HCT116 (cell line): ENCODE data around the gene RAB25. TPM values are rescaled to one million over a fixed set of nuclear protein-coding genes. Genes with fewer than 3 reads are reported as not detected.

Experiments used
- ATAC-seq: fragments of 200-7000 bp; cut with Tn5 transposase; 2 replicates; pipeline ENCODE4 v1.9.1; 2020; ENCODE audit warnings: mild to moderate bottlenecking, moderate library complexity
- BruUV-seq: library from RNA; stranded (reverse); fragments of 400-500 nt; replicated peaks from 2 replicates; lab custom pipeline; 2021; lab: Mats Ljungman, UMichigan
- CTCF ChIA-PET: fragments of 300-600 bp; sonication (Branson Sonifier 250); formaldehyde crosslinking; loops from one replicate; lab custom pipeline; 2021; ENCODE audit warnings: antibody characterized with exemption; lab: Charles Lee
- POLR2A ChIA-PET: fragments of 300-600, 350-600 bp; sonication (Branson Sonifier 250); formaldehyde crosslinking; loops from one replicate; lab custom pipeline; 2021; ENCODE audit warnings: antibody characterized with exemption; lab: Charles Lee
- RAD21 ChIA-PET, 2 experiments: fragments of 300-600 bp; sonication (Branson Sonifier 250); formaldehyde crosslinking; loops; one replicate each; lab custom pipeline; 2023; ENCODE audit warnings: low total read pairs in 2 of 2; ENCODE audit not compliant: uncharacterized antibody in 2 of 2, unreplicated experiment in 2 of 2, low non-redundant PET in 1 of 2; lab: Charles Lee
- DNase-seq: peaks from one replicate; pipeline ENCODE4 v3.0.0-alpha.2; 2010; ENCODE audit warnings: low read depth, low spot score
- H2AFZ ChIP-seq: fragments of 200-600 bp; shearing (Covaris generic), sonication (generic); 2 replicates; pipeline ENCODE4 v1.6.1; 2017; ENCODE audit warnings: low read depth, mixed run types, mixed read lengths, antibody characterized with exemption, low read length; ENCODE audit not compliant: poor library complexity, severe bottlenecking
- H3K27ac ChIP-seq: 2 replicates; pipeline ENCODE4 v1.5.1; 2012; ENCODE audit warnings: low read depth, low read length
- H3K27me3 ChIP-seq: fragments of 200-600 bp; sonication (generic); 2 replicates; pipeline ENCODE4 v1.6.1; 2016; ENCODE audit warnings: mixed run types, low read length, mixed read lengths; ENCODE audit not compliant: insufficient read depth
- H3K36me3 ChIP-seq, 2 experiments: fragments of 200-500 bp in 1 of 2; fragments of 200-600 bp in 1 of 2; sonication (Bioruptor generic) in 1 of 2; sonication (generic) in 1 of 2; 2 replicates each; pipeline versions ENCODE4 v1.5.1 to v1.6.1; 2014 to 2016; ENCODE audit warnings: low read length in 2 of 2, inconsistent platforms in 1 of 2, mixed read lengths in 1 of 2, mixed run types in 1 of 2; ENCODE audit not compliant: insufficient read depth in 2 of 2, control insufficient read depth in 1 of 2
- H3K4me1 ChIP-seq, 2 experiments: fragments of 200-600 bp in 1 of 2; sonication (generic) in 1 of 2; 2 replicates each; pipeline versions ENCODE4 v1.5.1 to v1.6.1; 2012 to 2017; ENCODE audit warnings: low read length in 2 of 2, inconsistent platforms in 1 of 2, mild to moderate bottlenecking in 1 of 2, mixed read lengths in 1 of 2, mixed run types in 1 of 2, moderate library complexity in 1 of 2; ENCODE audit not compliant: insufficient read depth in 2 of 2, control insufficient read depth in 1 of 2
- H3K4me2 ChIP-seq: fragments of 200-600 bp; sonication (generic); 2 replicates; pipeline ENCODE4 v1.6.1; 2017; ENCODE audit warnings: mixed run types, low read length, mixed read lengths
- H3K4me3 ChIP-seq, 2 experiments: fragments of 200-600 bp in 1 of 2; sonication (generic) in 1 of 2; replicated peaks in 1 of 2; 2 replicates each; pipeline ENCODE4 v1.5.1; 2011 to 2016; ENCODE audit warnings: low read length in 2 of 2, control low read depth in 1 of 2, low read depth in 1 of 2, mild to moderate bottlenecking in 1 of 2, mixed read lengths in 1 of 2, mixed run types in 1 of 2
- H3K79me2 ChIP-seq: fragments of 200-600 bp; sonication (generic); 2 replicates; pipeline ENCODE4 v1.6.1; 2017; ENCODE audit warnings: mild to moderate bottlenecking, mixed run types, low read length, moderate library complexity, mixed read lengths; ENCODE audit not compliant: insufficient read depth
- H3K9ac ChIP-seq: fragments of 200-600 bp; sonication (generic); 2 replicates; pipeline ENCODE4 v1.6.1; 2016; ENCODE audit warnings: low read length, mixed read lengths
- H3K9me2 ChIP-seq: fragments of 200-600 bp; sonication (generic), shearing (Covaris generic); 2 replicates; pipeline ENCODE4 v1.6.1; 2017; ENCODE audit warnings: mixed run types, mild to moderate bottlenecking, moderate library complexity; ENCODE audit not compliant: insufficient read depth
- H3K9me3 ChIP-seq, 2 experiments: fragments of 200-500 bp in 1 of 2; fragments of 200-600 bp in 1 of 2; sonication (Bioruptor generic) in 1 of 2; sonication (generic) in 1 of 2; 2 replicates each; pipeline ENCODE4 v1.6.1; 2014 to 2017; ENCODE audit warnings: low read length in 2 of 2, mixed read lengths in 2 of 2, inconsistent platforms in 1 of 2, low read depth in 1 of 2, mild to moderate bottlenecking in 1 of 2, mixed run types in 1 of 2, moderate library complexity in 1 of 2; ENCODE audit not compliant: control insufficient read depth in 1 of 2, insufficient read depth in 1 of 2
- H4K20me1 ChIP-seq: fragments of 200-600 bp; sonication (generic), shearing (Covaris generic); 2 replicates; pipeline ENCODE4 v1.6.1; 2017; ENCODE audit warnings: mixed run types, mild to moderate bottlenecking, moderate library complexity; ENCODE audit not compliant: insufficient read depth
- CBX3 ChIP-seq: IDR thresholded peaks from 2 replicates; pipeline ENCODE4 v1.6.1; 2012; ENCODE audit warnings: low read depth
- CEBPB ChIP-seq: IDR thresholded peaks from 2 replicates; pipeline ENCODE4 v1.6.1; 2012; ENCODE audit warnings: low read depth
- CTCF ChIP-seq, 3 experiments: fragments of 200-600 bp in 1 of 3; sonication (generic) in 1 of 3; IDR thresholded peaks in 2 of 3; conservative IDR thresholded peaks in 1 of 3; 2 replicates each; pipeline ENCODE4 v1.5.1; 2012 to 2017; ENCODE audit warnings: low read depth in 2 of 3, low read length in 2 of 3, antibody characterized with exemption in 1 of 3, borderline replicate concordance in 1 of 3, control low read depth in 1 of 3, mild to moderate bottlenecking in 1 of 3, mixed read lengths in 1 of 3, mixed run types in 1 of 3, moderate library complexity in 1 of 3; ENCODE audit not compliant: insufficient read depth in 1 of 3
- EZH2 ChIP-seq: fragments of 200-600 bp; sonication (generic); IDR thresholded peaks from 2 replicates; pipeline ENCODE4 v1.6.1; 2017; ENCODE audit warnings: antibody characterized with exemption, mixed run types
- EZH2phosphoT487 ChIP-seq: fragments of 200-600 bp; IDR thresholded peaks from 2 replicates; pipeline ENCODE4 v1.6.1; 2018; ENCODE audit warnings: antibody characterized with exemption, borderline replicate concordance
- FOSL1 ChIP-seq: IDR thresholded peaks from 2 replicates; pipeline ENCODE4 v1.6.1; 2012; ENCODE audit warnings: low read depth
- POLR2A ChIP-seq: IDR thresholded peaks from 2 replicates; pipeline ENCODE4 v1.7.0; 2011; ENCODE audit warnings: borderline replicate concordance; ENCODE audit not compliant: insufficient read depth, insufficient read length; ENCODE audit errors: extremely low read depth
- POLR2AphosphoS5 ChIP-seq: IDR thresholded peaks from 2 replicates; pipeline ENCODE4 v1.6.1; 2011; ENCODE audit warnings: mild to moderate bottlenecking, low read depth, low read length, moderate library complexity
- RAD21 ChIP-seq: IDR thresholded peaks from 2 replicates; pipeline ENCODE4 v1.6.1; 2012; ENCODE audit warnings: low read depth, mild to moderate bottlenecking
- SP1 ChIP-seq: IDR thresholded peaks from 2 replicates; pipeline ENCODE4 v1.6.1; 2012; ENCODE audit warnings: low read depth
- TCF7L2 ChIP-seq: IDR thresholded peaks from 2 replicates; pipeline ENCODE4 v1.7.0; 2011; ENCODE audit warnings: borderline replicate concordance, inconsistent platforms; ENCODE audit not compliant: insufficient read depth, insufficient read length; ENCODE audit errors: extremely low read depth
- YY1 ChIP-seq: IDR thresholded peaks from 2 replicates; pipeline ENCODE4 v1.6.1; 2011; ENCODE audit warnings: low read length, low read depth, moderate library complexity, mild to moderate bottlenecking; ENCODE audit not compliant: insufficient replicate concordance; ENCODE audit errors: extremely low read depth
- ZBTB33 ChIP-seq: IDR thresholded peaks from 2 replicates; pipeline ENCODE4 v1.6.1; 2011; ENCODE audit warnings: mild to moderate bottlenecking, low read length, moderate library complexity; ENCODE audit not compliant: insufficient replicate concordance; ENCODE audit errors: extremely low read depth
- ZFX ChIP-seq: fragments of 450-650 bp; IDR thresholded peaks from 2 replicates; pipeline ENCODE4 v1.6.1; 2017
- ZNF274 ChIP-seq: fragments of 200-500 bp; sonication (Bioruptor generic); IDR thresholded peaks from 2 replicates; pipeline ENCODE4 v1.6.1; 2014; ENCODE audit warnings: mild to moderate bottlenecking, low read depth, low read length, inconsistent platforms
- intact Hi-C: fragments of 100-400 bp; cut with micrococcal nuclease; formaldehyde crosslinking; loops from 2 replicates; pipeline ENCODE4 v1.10.0; 2022
- total RNA-seq: library from RNA; stranded (reverse); gene quantifications from one replicate; pipeline ENCODE4 v1.2.1, GENCODE V29; 2021; ENCODE audit not compliant: unreplicated experiment
- TF ChIP-seq, protein P1 (sequence below): IDR thresholded peaks from 2 replicates; pipeline ENCODE4 v1.6.1; 2012

RAB25 gene
- total RNA-seq, 1 experiment from 2014 or later = 142 TPM

GRCh38 chr1:156054500-156055280, 6.3 kb upstream of the RAB25 start, which contains the start of gene LAMTOR2:
TSS of gene LAMTOR2 (plus strand) at chr1:156054782. CDS start at chr1:156054890, 108 bp downstream.
- H3K36me3 ChIP-seq = peaks cover 0 to 4% of the 10 kb centered on the region in 2 experiments; a peak in 2 of 4 replicates
- H3K9ac ChIP-seq = peak within 1 kb of the TSS; percentile 94
- no peaks in the 10 kb centered on the region for H3K9me3 ChIP-seq
- TF ChIP-seq EZH2 (no peak), CTCF (IDR thresholded peaks at IDR 0.05 in 2 of 3, conservative IDR thresholded peaks at IDR 0.05 in 1 of 3; ENCODE audit: borderline replicate concordance in 1 of 3, insufficient read depth in 1 of 3, low read depth in 2 of 3, low read length in 2 of 3) (no peak), ZNF274 (no peak), ZBTB33 (peak; percentile 89), YY1 (peak; percentile 78), TCF7L2 (peak; percentile 92), CEBPB (no peak), CBX3 (no peak), RAD21 (no peak), FOSL1 (no peak), SP1 (no peak), EZH2phosphoT487 (no peak), ZFX (peak; percentile 71), POLR2A (peak; percentile 76), POLR2AphosphoS5 (peak; percentile 80)
- TF ChIP-seq, protein P1, sequence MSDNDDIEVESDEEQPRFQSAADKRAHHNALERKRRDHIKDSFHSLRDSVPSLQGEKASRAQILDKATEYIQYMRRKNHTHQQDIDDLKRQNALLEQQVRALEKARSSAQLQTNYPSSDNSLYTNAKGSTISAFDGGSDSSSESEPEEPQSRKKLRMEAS = no peak
- peaks cover 33% of the 10 kb centered on the region for H3K79me2 ChIP-seq
- ATAC-seq (peak; percentile 78), DNase-seq (peak; percentile 94)
- H2AFZ ChIP-seq = no peak within 1 kb of the TSS
- intact Hi-C loops = loop anchor here (2.0 to 5.0 kb wide), 2 partner anchors 34 to 112 kb away; partner anchors contain the start of genes RXFP4 and SSR2
- ChIA-PET POLR2A (interaction anchor here (0.7 kb wide), 1 partner anchor 12 kb away, joined by 4 read pairs; no protein-coding TSS in a partner anchor), CTCF (interaction anchor here (2.6 kb wide), 1 partner anchor 12 kb away, joined by 8 read pairs; no protein-coding TSS in a partner anchor), RAD21 (no interaction called here)
- no TSS peak for BruUV-seq
- no peaks in the 10 kb centered on the region for H3K9me2 ChIP-seq
- H3K27me3 ChIP-seq = no peaks in the 10 kb centered on the region
- H3K4me1 ChIP-seq = peaks cover 6 to 24% of the 10 kb centered on the region in 2 experiments; a peak in 3 of 4 replicates
- H4K20me1 ChIP-seq = no peaks in the 10 kb centered on the region
- H3K27ac ChIP-seq = peak within 1 kb of the TSS; percentile 92
- H3K4me2 ChIP-seq = peak within 1 kb of the TSS; percentile 100
- H3K4me3 ChIP-seq = peak within 1 kb of the TSS; percentile 89 to 95
